ENCODE data around the gene TSPAN11.
"Not testable (repeated sequence)": the region's sequence is repeated elsewhere in the genome, so short reads cannot be mapped to it uniquely, and the experiment has no call there.

Gene TSPAN11

GRCh38 chr12:31019976-31020375 lies 93.4 kb downstream of the TSPAN11 start:
- DNase-seq (ENCODE audit: low spot score): no peak

GRCh38 chr12:31020385-31021166 lies 94.0 kb downstream of the TSPAN11 start:
- DNase-seq (ENCODE audit: low spot score): no peak

- DNase-seq (ENCODE audit: low spot score): no peak
Observed at GRCh38 chr12:31021181-31021580, 94.6 kb downstream of the TSPAN11 start.

- peak; percentile 59 for DNase-seq (ENCODE audit: low spot score)
Observed at GRCh38 chr12:31021809-31022494, 95.4 kb downstream of the TSPAN11 start.

GRCh38 chr12:31023271-31023724 lies 96.8 kb downstream of the TSPAN11 start:
- DNase-seq (ENCODE audit: low spot score): no peak

- DNase-seq (ENCODE audit: low spot score): no peak
Observed at GRCh38 chr12:31026202-31026601, 99.7 kb downstream of the TSPAN11 start.

- not testable (repeated sequence) for DNase-seq (ENCODE audit: low spot score)
Observed at GRCh38 chr12:31027006-31027405, 100.5 kb downstream of the TSPAN11 start.

- no peak for DNase-seq (ENCODE audit: low spot score)
Observed at GRCh38 chr12:31029468-31029867, 102.9 kb downstream of the TSPAN11 start.

GRCh38 chr12:31029916-31030562 lies 103.5 kb downstream of the TSPAN11 start:
- DNase-seq (ENCODE audit: low spot score): no peak

GRCh38 chr12:31031951-31032335 lies 105.4 kb downstream of the TSPAN11 start:
- no peak for DNase-seq (ENCODE audit: low spot score)

- DNase-seq (ENCODE audit: low spot score): no peak
Observed at GRCh38 chr12:31033146-31033545, 106.6 kb downstream of the TSPAN11 start.

GRCh38 chr12:31033681-31034080 lies 107.1 kb downstream of the TSPAN11 start:
- DNase-seq (ENCODE audit: low spot score): no peak

GRCh38 chr12:31034372-31034771 lies 107.8 kb downstream of the TSPAN11 start:
- peak; percentile 85 for DNase-seq (ENCODE audit: low spot score)

GRCh38 chr12:31035226-31035625 lies 108.7 kb downstream of the TSPAN11 start:
- peak; percentile 61 for DNase-seq (ENCODE audit: low spot score)

GRCh38 chr12:31035967-31036665 lies 109.6 kb downstream of the TSPAN11 start:
- peak; percentile 68 for DNase-seq (ENCODE audit: low spot score)

- no peak for DNase-seq (ENCODE audit: low spot score)
Observed at GRCh38 chr12:31037028-31037427, 110.5 kb downstream of the TSPAN11 start.

- no peak for DNase-seq (ENCODE audit: low spot score)
Observed at GRCh38 chr12:31037931-31038330, 111.4 kb downstream of the TSPAN11 start.

GRCh38 chr12:31041033-31041564 lies 114.6 kb downstream of the TSPAN11 start:
- no peak for DNase-seq (ENCODE audit: low spot score)
